ENCODE results near the gene SLC39A7.

SLC39A7 gene

GRCh38 chr6:33236852-33237251 is 36.2 kb downstream of the SLC39A7 start:
- no peak for DNase-seq (ENCODE audit: low read depth)

- peak; percentile 18 for DNase-seq (ENCODE audit: low read depth)
Measured at GRCh38 chr6:33237741-33238140, 37.1 kb downstream of the SLC39A7 start.

- DNase-seq (ENCODE audit: low read depth) = no peak
Measured at GRCh38 chr6:33241968-33242367, 41.3 kb downstream of the SLC39A7 start.

- DNase-seq (ENCODE audit: low read depth) = no peak
Measured at GRCh38 chr6:33243476-33243875, 42.8 kb downstream of the SLC39A7 start.

DNA sequence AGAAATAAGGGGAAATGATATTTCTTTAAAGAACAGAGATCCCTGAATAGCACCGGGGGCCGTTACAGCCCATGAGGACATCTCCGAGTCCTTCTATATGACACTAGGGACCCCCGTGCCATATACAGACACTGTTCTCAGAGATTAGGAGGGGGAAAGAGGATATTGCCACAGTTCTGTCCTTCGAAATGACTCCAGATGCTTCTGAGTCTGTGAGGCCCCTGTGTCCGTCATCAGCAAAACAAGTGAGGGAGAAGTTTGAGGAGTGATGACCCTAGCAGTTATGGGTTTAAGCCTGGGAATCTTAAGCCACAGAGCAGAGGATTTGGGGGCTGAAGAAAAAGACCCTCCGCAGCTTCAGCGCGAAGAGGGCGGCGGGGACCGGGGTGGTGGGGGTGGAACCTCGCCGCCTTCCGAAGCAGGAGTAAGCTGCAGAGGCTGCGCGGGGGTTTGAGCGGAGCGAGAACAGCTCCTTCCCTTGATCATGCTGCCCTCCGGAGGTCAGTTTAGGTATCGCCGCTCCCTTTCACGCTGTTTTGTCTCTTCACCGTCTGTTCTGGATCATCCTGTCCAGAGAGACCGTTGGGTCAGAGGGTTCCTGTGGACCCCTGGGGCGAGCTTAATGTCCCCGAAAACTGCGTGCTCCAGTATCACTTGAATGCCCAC is 47.4 kb downstream of the SLC39A7 start:
- DNase-seq (ENCODE audit: low read depth) = peak; percentile 77

DNA sequence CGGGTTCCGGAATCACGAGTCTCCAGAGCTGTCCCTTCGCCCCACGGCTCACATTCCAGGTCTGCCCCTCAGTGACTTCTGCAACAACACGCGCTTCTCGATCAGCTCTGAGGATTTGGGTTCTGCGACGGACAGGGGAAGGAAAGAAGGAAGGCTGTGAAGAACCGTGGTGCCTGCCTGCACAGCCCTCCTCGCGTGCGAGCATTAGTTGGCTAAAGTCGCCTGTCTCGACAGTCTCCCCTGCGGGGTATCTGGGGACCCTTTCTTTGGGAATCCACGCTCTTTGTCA is 47.9 kb downstream of the SLC39A7 start:
- DNase-seq (ENCODE audit: low read depth) = no peak

DNA sequence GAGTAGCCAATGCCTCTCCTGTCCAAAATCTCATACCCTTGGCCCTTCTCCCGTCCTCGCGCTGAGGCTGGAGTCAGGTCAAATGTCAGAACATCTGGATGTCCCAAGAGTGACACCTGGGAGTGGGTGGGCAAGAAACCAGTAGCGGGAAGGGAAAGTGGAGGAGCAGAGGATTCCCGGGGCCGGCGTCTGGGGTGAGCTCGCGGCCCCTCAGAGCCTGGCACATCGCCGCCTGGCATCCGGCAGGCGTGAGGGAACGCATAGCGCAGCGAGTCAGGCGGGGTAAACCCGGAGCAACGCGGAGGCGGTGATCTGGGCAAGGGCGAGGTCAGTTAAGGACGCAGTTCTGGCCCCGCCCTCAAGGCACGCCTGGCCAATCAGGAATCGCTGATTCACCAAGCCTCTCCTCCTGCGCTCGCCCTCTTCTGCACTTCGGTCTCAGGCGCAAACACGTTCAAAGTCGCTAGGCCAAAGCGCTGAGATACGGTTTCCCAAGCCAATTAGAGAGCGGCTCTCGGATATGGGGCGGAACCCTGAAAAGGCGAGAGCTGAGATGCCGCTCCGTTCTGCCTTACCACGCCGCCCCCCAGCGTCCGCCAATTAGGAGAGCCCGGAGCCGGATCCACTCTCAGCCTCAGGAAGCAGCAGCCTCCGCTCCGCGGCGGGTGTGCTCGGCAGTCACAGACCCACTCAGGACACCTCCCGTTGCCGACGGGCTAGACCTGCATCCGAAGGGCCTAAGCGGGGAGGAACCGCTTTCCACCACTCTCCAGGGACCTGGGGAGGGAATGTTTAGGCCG is 48.5 kb downstream of the SLC39A7 start:
- DNase-seq (ENCODE audit: low read depth) = peak; percentile 99

DNA sequence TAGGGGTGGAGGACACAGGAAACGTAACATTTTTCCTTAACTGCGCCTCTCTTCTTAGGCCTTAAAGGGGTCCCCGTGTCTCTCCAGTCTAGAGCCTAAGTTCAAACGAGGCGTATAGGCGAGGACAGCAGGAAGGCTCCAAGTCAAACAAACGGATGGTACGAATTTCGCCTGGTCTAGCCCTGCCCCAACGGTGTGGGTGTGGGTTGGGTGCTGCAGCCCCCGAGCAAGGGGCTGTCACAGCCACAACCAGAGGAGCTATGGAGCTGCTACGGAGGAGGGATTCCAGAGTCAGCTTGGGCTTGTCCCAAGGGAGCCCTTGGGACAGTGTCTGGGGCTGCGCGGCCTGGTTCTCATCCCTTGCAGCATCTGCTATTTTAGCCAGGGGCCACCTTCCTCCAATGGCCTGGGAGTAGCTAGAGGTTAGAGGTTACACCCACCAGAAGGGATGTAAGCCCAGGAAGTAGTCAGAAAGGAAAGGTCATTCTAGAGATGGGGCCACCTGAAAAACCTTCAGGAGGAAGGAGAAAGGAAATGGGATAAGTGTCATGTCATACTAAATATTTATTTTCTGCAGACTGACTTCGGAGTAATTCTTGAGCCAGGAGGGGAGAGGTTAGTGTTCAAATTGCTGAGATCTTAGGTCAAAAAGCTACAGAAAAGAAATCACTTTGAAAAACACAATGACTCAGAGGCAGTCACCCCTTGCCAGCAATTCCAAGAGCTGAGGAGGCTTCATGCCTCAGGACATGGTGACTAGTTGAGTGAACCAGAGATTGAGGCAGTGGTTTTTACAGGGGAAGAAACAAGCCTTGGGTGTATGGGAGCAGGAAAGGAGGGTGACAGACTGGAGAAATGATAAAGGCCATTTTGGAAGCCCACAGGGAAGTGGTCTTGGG is 49.3 kb downstream of the SLC39A7 start:
- DNase-seq (ENCODE audit: low read depth) = peak; percentile 81

- DNase-seq (ENCODE audit: low read depth) = no peak
Measured at GRCh38 chr6:33250731-33251130, 50.1 kb downstream of the SLC39A7 start.

DNA sequence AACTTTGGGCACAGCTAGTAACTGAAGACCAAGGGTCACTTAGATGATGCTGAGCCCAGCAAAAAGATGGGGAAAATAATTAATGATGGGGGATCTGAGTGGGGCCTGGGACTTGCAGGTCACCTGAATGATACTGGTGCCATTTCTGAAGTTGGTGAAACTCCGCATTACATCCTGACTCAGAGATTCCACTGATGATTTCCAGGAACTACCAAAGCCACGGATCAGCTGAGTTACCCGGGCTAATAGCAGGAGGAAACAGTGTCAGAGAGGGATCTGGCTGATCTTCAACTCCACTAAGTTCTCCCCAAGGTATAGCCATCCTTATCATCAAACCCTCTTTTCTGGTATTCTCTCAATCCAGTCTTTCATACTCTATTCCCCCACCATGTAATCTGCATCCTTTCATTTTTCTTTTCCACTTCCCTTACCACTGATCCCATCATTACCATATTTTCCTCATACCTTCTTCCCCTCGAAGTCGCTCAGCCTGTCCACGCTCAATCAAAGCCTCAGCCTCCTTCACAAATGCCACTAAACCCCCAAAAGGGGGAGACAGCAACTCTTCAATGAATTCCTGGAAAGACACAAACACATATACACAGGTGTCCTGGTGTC is 50.8 kb downstream of the SLC39A7 start:
- DNase-seq (ENCODE audit: low read depth) = no peak

DNA sequence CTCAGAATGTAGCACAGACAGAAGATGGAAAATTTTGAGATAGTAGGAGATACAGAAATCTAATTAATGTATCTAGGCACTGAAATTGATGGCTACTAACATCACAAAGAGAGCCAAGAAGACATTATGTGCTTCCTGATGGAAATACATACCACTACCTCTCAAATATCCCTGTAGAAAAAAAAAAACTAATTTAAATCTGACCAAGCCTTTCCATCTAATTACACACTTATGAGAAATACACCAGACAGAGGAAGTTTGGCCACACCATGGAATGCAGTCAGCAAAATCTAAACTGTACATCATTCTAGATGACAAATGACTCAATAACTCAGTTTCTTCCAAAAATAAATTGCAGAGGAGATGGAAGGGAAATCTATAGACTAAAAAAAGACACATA is 52.1 kb downstream of the SLC39A7 start:
- DNase-seq (ENCODE audit: low read depth) = peak; percentile 41
